ENCODE results near the gene CD22. TPM values are rescaled to one million over a fixed set of nuclear protein-coding genes. Genes with fewer than 3 reads are reported as not detected.

Gene CD22
- total RNA-seq, 2 donors from 2014 or later = 1.4 to 3.6 TPM

DNA sequence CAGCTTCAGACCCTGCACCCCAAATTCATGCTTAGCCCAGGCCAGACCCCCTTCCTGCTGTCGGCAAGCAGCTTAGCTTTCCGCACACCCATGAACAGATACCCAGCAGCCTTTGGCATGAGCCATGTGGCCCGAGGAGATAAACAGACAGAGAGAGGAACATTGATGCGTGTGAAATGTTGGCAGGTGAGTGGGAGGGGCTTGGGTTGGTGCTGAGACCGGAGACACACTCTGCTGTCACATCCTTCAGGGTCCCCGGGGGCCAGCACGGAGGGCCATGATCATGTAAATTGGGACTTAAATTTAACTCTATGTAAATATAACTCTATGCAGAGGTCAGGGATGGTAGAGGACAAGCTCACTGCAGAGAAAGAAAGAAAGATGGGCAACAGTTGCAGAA, 1.5 kb downstream of the CD22 start:
- Histone ChIP-seq H3K27me3 (replicated peaks; ENCODE audit: insufficient read depth) (no peaks in the 10 kb centered on the region), H3K9me3 (no peaks in the 10 kb centered on the region), H3K36me3 (no peaks in the 10 kb centered on the region), H3K27ac (no peak overlapping the region), H3K4me3 (no peak overlapping the region), H3K4me1 (ENCODE audit: control insufficient read depth in 1 of 2, low read depth in 2 of 2) (no peaks in the 10 kb centered on the region)
- no peak for DNase-seq (ENCODE audit: low spot score)
- ATAC-seq (ENCODE audit: insufficient number of reproducible peaks, low FRiP score, low read depth) = no peak
- TF ChIP-seq, protein P1, sequence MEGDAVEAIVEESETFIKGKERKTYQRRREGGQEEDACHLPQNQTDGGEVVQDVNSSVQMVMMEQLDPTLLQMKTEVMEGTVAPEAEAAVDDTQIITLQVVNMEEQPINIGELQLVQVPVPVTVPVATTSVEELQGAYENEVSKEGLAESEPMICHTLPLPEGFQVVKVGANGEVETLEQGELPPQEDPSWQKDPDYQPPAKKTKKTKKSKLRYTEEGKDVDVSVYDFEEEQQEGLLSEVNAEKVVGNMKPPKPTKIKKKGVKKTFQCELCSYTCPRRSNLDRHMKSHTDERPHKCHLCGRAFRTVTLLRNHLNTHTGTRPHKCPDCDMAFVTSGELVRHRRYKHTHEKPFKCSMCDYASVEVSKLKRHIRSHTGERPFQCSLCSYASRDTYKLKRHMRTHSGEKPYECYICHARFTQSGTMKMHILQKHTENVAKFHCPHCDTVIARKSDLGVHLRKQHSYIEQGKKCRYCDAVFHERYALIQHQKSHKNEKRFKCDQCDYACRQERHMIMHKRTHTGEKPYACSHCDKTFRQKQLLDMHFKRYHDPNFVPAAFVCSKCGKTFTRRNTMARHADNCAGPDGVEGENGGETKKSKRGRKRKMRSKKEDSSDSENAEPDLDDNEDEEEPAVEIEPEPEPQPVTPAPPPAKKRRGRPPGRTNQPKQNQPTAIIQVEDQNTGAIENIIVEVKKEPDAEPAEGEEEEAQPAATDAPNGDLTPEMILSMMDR (IDR thresholded peaks at IDR 0.05) = no peak

DNA sequence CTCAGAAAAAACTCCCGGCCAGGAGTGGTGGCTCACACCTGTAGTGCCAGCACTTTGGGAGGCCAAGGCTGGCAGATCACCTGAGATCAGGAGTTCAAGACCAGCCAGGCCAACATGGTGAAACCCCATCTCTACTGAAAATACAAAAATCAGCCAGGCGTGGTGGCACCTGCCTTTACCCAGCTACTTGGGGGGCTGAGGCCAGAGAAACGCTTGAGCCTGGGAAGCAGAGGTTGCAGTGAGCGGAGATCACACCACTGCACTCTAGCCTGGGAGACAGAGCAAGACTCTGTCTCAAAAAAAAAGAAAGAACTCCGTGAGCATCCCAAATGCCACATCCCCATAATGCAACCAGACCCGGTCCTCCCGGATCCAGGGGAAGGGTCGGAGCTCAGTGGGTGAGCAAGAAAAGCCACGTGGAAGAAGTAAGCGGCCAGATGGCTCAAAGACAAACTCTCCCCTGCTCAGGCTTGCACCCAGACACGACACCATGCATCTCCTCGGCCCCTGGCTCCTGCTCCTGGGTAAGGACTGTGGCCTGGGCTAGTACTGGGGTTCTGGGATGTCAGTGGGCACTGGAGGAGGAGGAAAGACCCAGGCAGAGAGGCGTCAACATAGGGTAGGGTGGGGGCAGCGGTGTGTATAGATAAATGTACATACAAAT, 2.7 kb downstream of the CD22 start:
- no peaks in the 10 kb centered on the region for H3K9me3 ChIP-seq
- TF ChIP-seq, protein P1 (IDR thresholded peaks at IDR 0.05) = no peak
- no peaks in the 10 kb centered on the region for H3K36me3 ChIP-seq
- no peak overlapping the region for H3K27ac ChIP-seq
- H3K4me1 ChIP-seq (ENCODE audit: control insufficient read depth in 1 of 2, low read depth in 2 of 2) = no peaks in the 10 kb centered on the region
- ATAC-seq (ENCODE audit: insufficient number of reproducible peaks, low FRiP score, low read depth) (no peak), DNase-seq (ENCODE audit: low spot score) (no peak)
- H3K4me3 ChIP-seq = no peak overlapping the region
- no peaks in the 10 kb centered on the region for H3K27me3 ChIP-seq (replicated peaks; ENCODE audit: insufficient read depth)

DNA sequence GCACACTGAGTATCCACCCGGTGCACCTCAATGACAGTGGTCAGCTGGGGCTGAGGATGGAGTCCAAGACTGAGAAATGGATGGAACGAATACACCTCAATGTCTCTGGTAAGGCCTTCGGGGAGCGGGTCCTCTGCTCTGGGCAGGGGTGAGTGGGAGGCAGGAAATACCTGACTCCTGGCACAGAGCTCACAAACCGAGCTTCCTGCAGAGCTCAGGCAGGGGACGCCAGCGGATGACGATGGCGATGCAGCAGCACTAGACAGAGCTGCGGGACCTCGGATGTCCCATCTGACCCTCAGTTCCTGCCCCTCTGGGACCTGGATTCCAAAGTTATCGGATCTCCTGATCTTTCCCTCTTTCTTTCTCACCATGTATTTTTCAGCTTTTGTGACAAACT, 3.8 kb downstream of the CD22 start:
- Histone ChIP-seq H3K9me3 (no peaks in the 10 kb centered on the region), H3K4me1 (ENCODE audit: control insufficient read depth in 1 of 2, low read depth in 2 of 2) (no peaks in the 10 kb centered on the region), H3K36me3 (no peaks in the 10 kb centered on the region), H3K27ac (no peak overlapping the region), H3K4me3 (no peak overlapping the region), H3K27me3 (replicated peaks; ENCODE audit: insufficient read depth) (no peaks in the 10 kb centered on the region)
- ATAC-seq (ENCODE audit: insufficient number of reproducible peaks, low FRiP score, low read depth) = no peak
- TF ChIP-seq, protein P1 (IDR thresholded peaks at IDR 0.05) = no peak
- DNase-seq (ENCODE audit: low spot score) = no peak

DNA sequence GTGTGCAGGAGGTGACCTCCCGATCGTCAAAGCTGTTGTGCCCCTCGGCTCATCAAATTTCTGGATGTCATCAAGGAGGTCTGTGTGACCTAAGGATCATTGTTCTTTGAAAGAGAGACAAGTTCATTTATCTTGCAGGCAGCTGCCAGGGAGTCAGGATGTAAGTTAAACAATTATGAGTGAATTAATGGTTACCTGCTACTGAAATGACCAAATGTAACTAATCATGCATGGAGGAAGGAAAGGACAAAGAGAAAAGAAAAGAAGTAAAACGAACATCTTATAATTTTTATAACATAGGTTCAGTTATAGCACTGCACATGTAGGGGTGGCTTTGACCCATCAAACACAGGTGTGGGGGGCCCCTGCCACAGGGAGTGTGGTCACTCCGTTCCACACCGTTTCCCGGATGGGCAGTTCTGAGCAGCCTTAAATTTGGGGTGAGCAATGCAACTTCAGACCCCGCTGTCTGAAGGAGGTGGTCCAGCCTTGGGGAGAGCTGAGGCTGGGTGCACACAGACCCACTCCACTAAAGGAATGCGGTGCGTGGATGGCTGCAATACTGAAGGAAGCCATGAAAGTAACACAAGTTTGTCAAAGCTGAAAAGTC, 5.3 kb downstream of the CD22 start:
- no peak for ATAC-seq (ENCODE audit: insufficient number of reproducible peaks, low FRiP score, low read depth)
- no peak for DNase-seq (ENCODE audit: low spot score)
- H3K9me3 ChIP-seq = no peaks in the 10 kb centered on the region
- H3K4me3 ChIP-seq = no peak overlapping the region
- no peaks in the 10 kb centered on the region for H3K36me3 ChIP-seq
- H3K4me1 ChIP-seq (ENCODE audit: control insufficient read depth in 1 of 2, low read depth in 2 of 2) = no peaks in the 10 kb centered on the region
- TF ChIP-seq, protein P1 (IDR thresholded peaks at IDR 0.05) = no peak
- H3K27ac ChIP-seq = no peak overlapping the region
- no peaks in the 10 kb centered on the region for H3K27me3 ChIP-seq (replicated peaks; ENCODE audit: insufficient read depth)

DNA sequence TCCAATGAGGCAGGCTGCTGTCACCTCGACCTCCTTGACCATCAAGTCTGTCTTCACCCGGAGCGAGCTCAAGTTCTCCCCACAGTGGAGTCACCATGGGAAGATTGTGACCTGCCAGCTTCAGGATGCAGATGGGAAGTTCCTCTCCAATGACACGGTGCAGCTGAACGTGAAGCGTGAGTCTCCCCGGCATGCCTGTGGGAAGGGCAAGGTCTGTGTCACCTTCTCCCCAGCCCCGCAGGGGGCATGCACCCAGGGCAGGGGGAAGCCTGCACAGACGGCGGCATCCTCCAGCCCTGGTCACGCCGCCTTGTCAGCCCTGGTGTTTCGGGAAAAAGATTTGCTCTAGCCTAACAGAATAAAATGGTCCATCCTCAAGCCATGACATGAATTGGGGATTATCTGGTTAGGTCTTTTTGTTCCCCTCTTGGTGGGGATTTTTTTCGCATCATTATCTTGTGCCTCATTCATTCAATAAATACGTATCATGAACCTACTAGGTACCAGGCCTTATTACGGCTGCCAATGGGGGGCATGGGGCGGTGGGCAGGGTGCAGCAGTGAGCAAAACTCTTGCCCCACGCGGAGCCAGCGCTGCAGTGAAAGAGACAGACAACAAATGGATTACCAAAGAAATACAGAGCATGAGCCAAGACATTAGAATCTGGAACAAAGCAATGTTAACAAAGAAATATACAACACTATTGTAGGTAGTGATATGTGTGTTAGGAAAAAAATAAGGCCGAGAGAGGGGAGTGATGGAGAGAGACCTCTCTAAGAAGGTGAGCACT, 7.4 kb downstream of the CD22 start:
- DNase-seq (ENCODE audit: low spot score) = no peak
- Histone ChIP-seq H3K9me3 (no peaks in the 10 kb centered on the region), H3K36me3 (no peaks in the 10 kb centered on the region), H3K4me1 (ENCODE audit: control insufficient read depth in 1 of 2, low read depth in 2 of 2) (no peaks in the 10 kb centered on the region), H3K27me3 (replicated peaks; ENCODE audit: insufficient read depth) (no peaks in the 10 kb centered on the region), H3K4me3 (no peak overlapping the region), H3K27ac (no peak overlapping the region)
- TF ChIP-seq, protein P1 (IDR thresholded peaks at IDR 0.05) = no peak
- ATAC-seq (ENCODE audit: insufficient number of reproducible peaks, low FRiP score, low read depth) = no peak

Measured in thoracic aorta (tissue), 2 donors.